Right lobe of liver (tissue), 4 donors: ENCODE measurements around the gene RCAN2.

Experiments used
- CTCF ChIP-seq, 4 donors: fragments of 200-600 bp in 3 of 4; fragments of 450-650 bp in 1 of 4; IDR thresholded peaks; one replicate each; pipeline versions ENCODE4 v1.5.1 to v1.8.0; 2016 to 2022; ENCODE audit warnings: antibody characterized with exemption in 4 of 4, mild to moderate bottlenecking in 2 of 4
- POLR2A ChIP-seq: fragments of 450-650 bp; IDR thresholded peaks from one replicate; pipeline ENCODE4 v1.6.1; 2017; ENCODE audit warnings: antibody characterized with exemption, mild to moderate bottlenecking
- donor health status: DM: no; HTN: no; CAD: no.
- donor health status: DM: no; HTN: no; CAD: no.
- donor health status: DM: no; HTN: yes; CAD: no.

GRCh38 chr6:46473881-46474280 lies 17.4 kb downstream of the RCAN2 start:
- TF ChIP-seq CTCF (IDR thresholded peaks at IDR 0.05) (no peak), POLR2A (no peak)
